OCI-LY1 (cell line): ENCODE measurements around the gene WTAP.

Experiments used
- EZH2 ChIP-seq: fragments of 200-600 bp; sonication (generic), shearing (Covaris generic); IDR thresholded peaks from 2 replicates; pipeline ENCODE4 v1.8.0; 2017; ENCODE audit warnings: borderline replicate concordance, mixed run types, mild to moderate bottlenecking, antibody characterized with exemption, low read length, moderate library complexity, mixed read lengths
- TF ChIP-seq, protein P1 (sequence below): fragments of 200-600 bp; sonication (generic), shearing (Covaris generic); IDR thresholded peaks from 2 replicates; pipeline ENCODE4 v1.5.1; 2017; ENCODE audit warnings: mild to moderate bottlenecking, antibody characterized with exemption, low read length, moderate library complexity, mixed read lengths

DNA sequence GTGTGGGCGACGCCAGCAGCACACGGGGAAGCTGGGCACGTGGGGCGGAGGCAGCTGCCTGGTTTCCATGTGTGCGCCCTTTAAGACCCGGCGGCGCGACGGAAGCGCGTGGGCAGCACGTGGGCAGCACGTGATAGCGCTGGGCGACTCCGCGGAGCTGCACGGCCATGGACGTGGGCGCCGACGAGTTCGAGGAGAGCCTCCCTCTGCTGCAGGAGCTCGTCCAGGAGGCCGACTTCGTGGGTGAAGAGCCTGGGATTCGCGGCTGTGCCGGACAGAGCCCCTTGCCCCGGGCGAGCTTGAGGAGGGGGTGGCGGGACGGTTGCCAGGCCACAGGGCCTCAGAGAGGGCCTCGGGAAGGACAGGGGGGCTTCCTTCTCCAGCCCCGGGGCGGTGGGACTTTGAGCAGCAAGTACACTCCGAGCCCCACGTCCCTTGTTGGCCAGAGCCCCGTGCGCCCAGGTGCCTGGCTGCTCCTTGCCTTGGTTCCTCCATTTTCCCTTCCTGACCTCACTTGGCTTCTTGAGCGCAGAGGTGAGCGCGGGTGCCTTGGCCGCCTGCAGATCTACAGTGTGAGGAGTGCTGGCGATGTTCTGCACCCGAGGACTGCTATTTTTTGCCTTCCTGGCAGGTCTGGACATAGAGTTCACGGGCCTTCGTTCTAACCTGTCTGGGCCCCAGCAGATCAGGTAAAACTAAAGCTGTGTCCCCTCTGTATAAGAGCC is 73.0 kb downstream of the WTAP start, which contains the start of gene PNLDC1:
- TF ChIP-seq, protein P1, sequence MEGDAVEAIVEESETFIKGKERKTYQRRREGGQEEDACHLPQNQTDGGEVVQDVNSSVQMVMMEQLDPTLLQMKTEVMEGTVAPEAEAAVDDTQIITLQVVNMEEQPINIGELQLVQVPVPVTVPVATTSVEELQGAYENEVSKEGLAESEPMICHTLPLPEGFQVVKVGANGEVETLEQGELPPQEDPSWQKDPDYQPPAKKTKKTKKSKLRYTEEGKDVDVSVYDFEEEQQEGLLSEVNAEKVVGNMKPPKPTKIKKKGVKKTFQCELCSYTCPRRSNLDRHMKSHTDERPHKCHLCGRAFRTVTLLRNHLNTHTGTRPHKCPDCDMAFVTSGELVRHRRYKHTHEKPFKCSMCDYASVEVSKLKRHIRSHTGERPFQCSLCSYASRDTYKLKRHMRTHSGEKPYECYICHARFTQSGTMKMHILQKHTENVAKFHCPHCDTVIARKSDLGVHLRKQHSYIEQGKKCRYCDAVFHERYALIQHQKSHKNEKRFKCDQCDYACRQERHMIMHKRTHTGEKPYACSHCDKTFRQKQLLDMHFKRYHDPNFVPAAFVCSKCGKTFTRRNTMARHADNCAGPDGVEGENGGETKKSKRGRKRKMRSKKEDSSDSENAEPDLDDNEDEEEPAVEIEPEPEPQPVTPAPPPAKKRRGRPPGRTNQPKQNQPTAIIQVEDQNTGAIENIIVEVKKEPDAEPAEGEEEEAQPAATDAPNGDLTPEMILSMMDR = no peak
- no peak for TF ChIP-seq EZH2
